Measurements from ENCODE around the gene CTF1. TPM values are rescaled to one million over a fixed set of nuclear protein-coding genes. Genes with fewer than 3 reads are reported as not detected.
"Not testable (repeated sequence)": the region's sequence is repeated elsewhere in the genome, so short reads cannot be mapped to it uniquely, and the experiment has no call there.

The CTF1 gene
- total RNA-seq, 2 donors from 2014 or later = 3.1 to 3.3 TPM

- no peak for DNase-seq
- H3K4me1 Mint-ChIP-seq = no peaks in the 10 kb centered on the region
- Histone ChIP-seq H3K4me3 (ENCODE audit: low read length) (no peak overlapping the region), H3K27me3 (ENCODE audit: control insufficient read depth, insufficient read depth, low read length, poor library complexity, severe bottlenecking) (no peaks in the 10 kb centered on the region), H3K4me1 (ENCODE audit: control insufficient read depth, insufficient read depth, low read length) (no peaks in the 10 kb centered on the region), H3K36me3 (ENCODE audit: control insufficient read depth, insufficient read depth, low read length) (peaks cover 68% of the 10 kb centered on the region), H3K9ac (ENCODE audit: extremely low read depth, low read length, poor library complexity, severe bottlenecking) (no peak overlapping the region), H3K9me3 (ENCODE audit: control insufficient read depth, low read length) (no peaks in the 10 kb centered on the region), H3K27ac (ENCODE audit: low read depth, low read length) (no peak overlapping the region)
- no peak for TF ChIP-seq CTCF (conservative IDR thresholded peaks at IDR 0.05)
- WGBS, 2 experiments (ENCODE audit: insufficient coverage in 1 of 2, insufficient read length in 1 of 2) = 94 to 97% methylated on average over 6 to 8 of the region's 8 CpGs
- no peaks in the 10 kb centered on the region for H3K9me3 Mint-ChIP-seq
- no peaks in the 10 kb centered on the region for H3K27me3 Mint-ChIP-seq (ENCODE audit: insufficient read depth)
- H3K4me3 Mint-ChIP-seq = no peak overlapping the region
- peaks cover 52% of the 10 kb centered on the region for H3K36me3 Mint-ChIP-seq (ENCODE audit: low read depth)
- peak overlapping the region; percentile 75 for H3K27ac Mint-ChIP-seq
Observed at GRCh38 chr16:30888856-30889499, 7.4 kb upstream of the CTF1 start.

DNA sequence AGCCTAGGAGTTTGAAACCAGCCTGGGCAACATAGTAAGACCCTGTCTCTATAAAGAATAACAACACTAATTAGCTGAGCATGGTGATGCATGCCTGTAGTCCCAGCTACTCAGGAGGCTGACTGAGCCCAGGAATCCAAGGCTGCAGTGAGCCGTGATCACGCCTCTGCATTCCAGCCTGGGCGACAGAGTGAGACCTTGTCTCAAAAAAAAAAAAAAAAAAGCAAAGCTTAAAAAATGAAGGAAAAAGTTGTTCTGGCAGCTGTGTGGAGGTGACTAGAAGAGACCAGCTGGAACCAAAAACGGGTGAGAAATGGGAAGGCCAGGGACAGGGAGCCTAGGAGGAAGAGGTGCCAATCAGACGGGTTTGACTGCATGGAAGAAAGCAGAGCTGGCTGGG, 6.7 kb upstream of the CTF1 start:
- Histone ChIP-seq H3K9ac (ENCODE audit: extremely low read depth, low read length, poor library complexity, severe bottlenecking) (no peak overlapping the region), H3K27me3 (ENCODE audit: control insufficient read depth, insufficient read depth, low read length, poor library complexity, severe bottlenecking) (no peaks in the 10 kb centered on the region), H3K36me3 (ENCODE audit: control insufficient read depth, insufficient read depth, low read length) (peaks cover 61% of the 10 kb centered on the region), H3K9me3 (ENCODE audit: control insufficient read depth, low read length) (no peaks in the 10 kb centered on the region), H3K4me3 (ENCODE audit: low read length) (no peak overlapping the region), H3K4me1 (ENCODE audit: control insufficient read depth, insufficient read depth, low read length) (peaks cover 6% of the 10 kb centered on the region), H3K27ac (ENCODE audit: low read depth, low read length) (no peak overlapping the region)
- no peak for TF ChIP-seq CTCF (conservative IDR thresholded peaks at IDR 0.05)
- H3K27ac Mint-ChIP-seq = peak overlapping the region; percentile 18
- peaks cover 5% of the 10 kb centered on the region for H3K4me1 Mint-ChIP-seq
- no peaks in the 10 kb centered on the region for H3K9me3 Mint-ChIP-seq
- no peak for DNase-seq
- H3K36me3 Mint-ChIP-seq (ENCODE audit: low read depth) = peaks cover 47% of the 10 kb centered on the region
- no peaks in the 10 kb centered on the region for H3K27me3 Mint-ChIP-seq (ENCODE audit: insufficient read depth)
- WGBS, 2 experiments (ENCODE audit: insufficient coverage in 1 of 2, insufficient read length in 1 of 2) = 94 to 100% methylated on average over 3 to 5 of the region's 5 CpGs
- H3K4me3 Mint-ChIP-seq = no peak overlapping the region

DNA sequence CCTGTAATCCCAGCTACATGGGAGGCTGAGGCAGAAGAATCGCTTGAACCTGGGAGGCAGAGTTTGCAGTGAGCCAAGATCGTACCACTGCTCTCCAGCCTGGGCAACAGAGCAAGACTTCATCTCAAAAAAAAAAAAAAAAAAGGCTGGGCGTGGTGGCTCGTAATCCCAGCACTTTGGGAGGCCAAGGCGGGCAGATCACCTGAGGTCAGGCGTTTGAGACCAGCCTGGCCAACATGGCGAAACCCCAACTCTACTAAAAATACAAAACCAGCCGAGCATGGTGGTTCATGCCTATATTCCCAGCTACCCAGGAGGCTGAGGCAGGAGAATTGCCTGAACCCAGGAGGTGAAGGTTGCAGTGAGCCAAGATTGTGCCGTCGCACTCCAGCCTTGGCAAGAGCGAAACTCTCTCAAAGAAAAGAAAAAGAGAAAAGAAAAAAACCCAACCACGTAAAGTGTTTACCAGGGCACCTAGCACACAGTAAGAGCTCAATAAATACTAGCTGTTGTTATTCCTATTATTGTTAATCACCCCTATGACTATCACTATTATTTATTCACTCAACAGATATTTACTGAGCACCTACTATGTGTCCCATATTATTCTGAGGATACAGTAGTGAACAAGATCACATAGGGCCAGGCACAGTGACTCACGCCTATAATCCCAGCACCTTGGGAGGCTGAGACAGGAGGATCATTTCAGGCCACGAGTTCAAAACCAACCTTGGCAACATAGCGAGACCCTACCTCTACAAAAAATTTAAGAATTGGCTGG, 5.2 kb upstream of the CTF1 start:
- not testable (repeated sequence) for H3K9ac ChIP-seq (ENCODE audit: extremely low read depth, low read length, poor library complexity, severe bottlenecking); H3K27me3 ChIP-seq (ENCODE audit: control insufficient read depth, insufficient read depth, low read length, poor library complexity, severe bottlenecking); H3K4me3 ChIP-seq (ENCODE audit: low read length); H3K9me3 ChIP-seq (ENCODE audit: control insufficient read depth, low read length); H3K27me3 Mint-ChIP-seq (ENCODE audit: insufficient read depth); DNase-seq; H3K27ac Mint-ChIP-seq; H3K4me3 Mint-ChIP-seq; H3K27ac ChIP-seq (ENCODE audit: low read depth, low read length); H3K9me3 Mint-ChIP-seq
- 91 to 94% methylated on average over 6 to 15 of the region's 15 CpGs for WGBS, 2 experiments (ENCODE audit: insufficient coverage in 1 of 2, insufficient read length in 1 of 2)
- Histone ChIP-seq H3K4me1 (ENCODE audit: control insufficient read depth, insufficient read depth, low read length) (peaks cover 15% of the 10 kb centered on the region), H3K36me3 (ENCODE audit: control insufficient read depth, insufficient read depth, low read length) (peaks cover 49% of the 10 kb centered on the region)
- H3K36me3 Mint-ChIP-seq (ENCODE audit: low read depth) = peaks cover 40% of the 10 kb centered on the region
- peaks cover 17% of the 10 kb centered on the region for H3K4me1 Mint-ChIP-seq
